ELF-1 (cell line): ENCODE data around the gene LILRB3.
"Not testable (repeated sequence)": the region's sequence is repeated elsewhere in the genome, so short reads cannot be mapped to it uniquely, and the experiment has no call there.

Experiments
- DNase-seq: peaks from one replicate; pipeline ENCODE4 v3.0.0-alpha.2; 2016; ENCODE audit warnings: low read depth, low spot score

The LILRB3 gene

DNA sequence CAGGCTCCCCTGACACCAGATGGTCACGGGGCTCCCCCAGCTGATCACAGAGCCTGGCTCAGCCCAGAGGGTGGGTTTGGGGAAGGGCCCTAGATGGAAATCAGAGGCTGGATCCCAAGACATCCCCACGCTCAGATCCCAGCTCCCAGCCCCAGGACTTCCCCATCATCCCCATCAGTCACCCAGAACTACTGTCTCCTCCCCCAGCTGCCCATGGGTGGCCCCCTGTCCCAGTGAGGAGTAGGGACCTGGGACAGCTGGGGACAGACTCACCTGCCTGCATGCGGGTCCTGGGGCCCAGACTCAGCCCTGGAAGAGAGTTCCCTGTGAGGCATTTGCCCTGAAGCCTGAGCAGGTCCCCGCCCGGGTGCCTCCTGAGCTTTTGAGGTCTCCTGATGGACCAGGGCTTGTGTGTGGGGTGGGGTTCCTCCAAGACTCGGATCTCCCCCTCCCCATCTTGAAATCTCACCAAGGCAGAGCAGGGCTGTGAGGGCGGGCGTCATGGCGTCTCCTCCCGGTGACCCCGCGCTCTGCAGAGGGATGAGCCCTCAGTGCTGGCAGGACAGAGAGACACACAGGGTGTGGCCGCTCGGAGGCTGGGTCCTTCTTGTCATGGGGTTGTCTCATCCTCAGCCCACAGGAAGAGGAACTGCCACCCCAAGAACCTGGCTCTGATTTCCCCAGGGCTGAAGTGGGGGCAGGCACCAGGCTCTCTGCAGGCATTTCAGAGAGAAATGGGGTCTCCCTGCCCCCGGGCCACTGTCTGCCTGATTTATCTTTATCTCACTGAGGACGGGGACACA is at the start of gene LILRB3:
Gene LILRB3 (minus strand): TSS at position 534 of the 803 bp plus-strand sequence. CDS start 31 bp downstream, at position 503.
- not testable (repeated sequence) for DNase-seq

DNA sequence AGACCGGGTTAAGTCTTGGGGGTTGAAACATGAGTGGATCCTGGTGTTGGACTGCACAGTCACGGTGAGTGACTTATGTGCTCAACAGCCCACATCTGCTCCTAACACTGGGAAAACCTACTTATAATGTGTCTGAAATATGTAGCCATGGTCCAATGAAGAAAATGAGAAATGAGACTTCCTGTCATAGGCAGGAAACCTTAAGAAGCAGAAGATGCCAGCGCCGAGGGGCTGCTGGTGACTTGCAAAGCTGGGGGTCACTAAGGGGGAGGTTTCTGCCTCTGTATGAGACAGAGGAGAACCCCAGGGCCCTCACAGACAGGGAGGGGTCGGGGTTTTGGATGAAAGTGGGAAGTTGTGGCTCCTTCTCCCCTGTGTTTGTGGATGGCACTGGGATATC is 49.4 kb upstream of the LILRB3 start:
- DNase-seq: not testable (repeated sequence)

DNA sequence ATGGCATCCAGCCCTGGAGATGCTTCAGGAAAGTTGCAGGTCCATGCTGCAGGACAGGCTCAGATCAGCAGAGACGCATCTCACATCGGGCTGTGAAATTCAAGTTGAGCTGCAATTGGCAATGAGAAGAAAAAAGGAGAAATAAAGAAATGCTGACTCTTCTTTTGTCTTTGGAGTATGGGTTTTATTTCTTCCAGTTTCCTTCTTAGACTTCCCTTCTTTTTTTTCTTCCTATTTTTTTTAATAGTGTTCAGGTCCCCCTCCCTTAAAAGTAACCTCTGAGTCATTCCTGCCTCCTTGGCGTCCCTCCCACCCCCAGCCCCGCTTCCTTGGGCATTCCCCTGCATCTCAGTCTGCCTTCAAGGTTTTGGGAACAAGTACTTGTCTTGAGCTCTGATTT is 48.8 kb upstream of the LILRB3 start:
- not testable (repeated sequence) for DNase-seq

GRCh38 chr19:54271106-54271505 is 48.3 kb upstream of the LILRB3 start:
- no peak for DNase-seq

DNA sequence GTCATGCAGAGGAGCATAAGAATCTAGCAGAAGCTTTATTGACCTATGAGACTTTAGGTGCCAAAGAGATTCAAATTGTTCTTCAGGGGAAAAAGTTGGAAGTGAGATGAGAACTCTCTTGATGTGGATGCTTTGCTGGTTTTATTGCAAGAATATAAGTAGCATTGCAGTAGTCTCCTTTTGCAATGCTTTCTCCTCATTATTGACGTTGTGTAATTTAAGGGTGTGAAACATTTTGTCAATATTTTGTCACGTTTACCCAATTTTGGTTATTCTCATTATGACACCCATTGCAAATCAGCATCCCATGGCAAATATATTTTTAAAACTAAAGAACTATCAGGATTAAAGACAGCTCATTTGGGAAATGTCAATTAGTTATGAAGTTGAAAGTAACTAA is 46.1 kb upstream of the LILRB3 start:
- no peak for DNase-seq

GRCh38 chr19:54266133-54266532 is 43.3 kb upstream of the LILRB3 start:
- DNase-seq: peak; percentile 90

GRCh38 chr19:54262470-54262869 is 39.7 kb upstream of the LILRB3 start:
- DNase-seq: no peak

GRCh38 chr19:54262066-54262465 is 39.3 kb upstream of the LILRB3 start:
- no peak for DNase-seq

DNA sequence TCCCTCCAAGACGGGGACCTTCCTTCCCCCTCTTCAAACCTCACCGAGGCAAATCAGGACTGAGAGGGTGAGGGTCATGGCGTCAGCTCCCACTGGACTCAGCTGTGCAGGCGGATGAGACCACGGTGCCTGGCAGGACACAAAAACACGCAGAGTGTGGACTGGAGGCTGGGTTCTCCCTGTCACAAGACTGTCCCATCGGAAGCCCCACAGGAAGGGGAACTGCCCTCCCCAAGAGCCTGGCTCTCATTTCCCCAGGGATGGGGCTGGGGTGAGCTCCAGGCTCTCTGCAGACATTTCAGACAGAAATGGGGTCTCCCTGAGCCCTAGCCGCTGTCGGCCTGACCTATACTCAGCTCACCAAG is 34.3 kb upstream of the LILRB3 start, which contains the start of gene LILRB5:
Gene LILRB5 (minus strand): TSS at position 158 of the 365 bp plus-strand sequence. CDS start 80 bp downstream, at position 78.
- no peak for DNase-seq

DNA sequence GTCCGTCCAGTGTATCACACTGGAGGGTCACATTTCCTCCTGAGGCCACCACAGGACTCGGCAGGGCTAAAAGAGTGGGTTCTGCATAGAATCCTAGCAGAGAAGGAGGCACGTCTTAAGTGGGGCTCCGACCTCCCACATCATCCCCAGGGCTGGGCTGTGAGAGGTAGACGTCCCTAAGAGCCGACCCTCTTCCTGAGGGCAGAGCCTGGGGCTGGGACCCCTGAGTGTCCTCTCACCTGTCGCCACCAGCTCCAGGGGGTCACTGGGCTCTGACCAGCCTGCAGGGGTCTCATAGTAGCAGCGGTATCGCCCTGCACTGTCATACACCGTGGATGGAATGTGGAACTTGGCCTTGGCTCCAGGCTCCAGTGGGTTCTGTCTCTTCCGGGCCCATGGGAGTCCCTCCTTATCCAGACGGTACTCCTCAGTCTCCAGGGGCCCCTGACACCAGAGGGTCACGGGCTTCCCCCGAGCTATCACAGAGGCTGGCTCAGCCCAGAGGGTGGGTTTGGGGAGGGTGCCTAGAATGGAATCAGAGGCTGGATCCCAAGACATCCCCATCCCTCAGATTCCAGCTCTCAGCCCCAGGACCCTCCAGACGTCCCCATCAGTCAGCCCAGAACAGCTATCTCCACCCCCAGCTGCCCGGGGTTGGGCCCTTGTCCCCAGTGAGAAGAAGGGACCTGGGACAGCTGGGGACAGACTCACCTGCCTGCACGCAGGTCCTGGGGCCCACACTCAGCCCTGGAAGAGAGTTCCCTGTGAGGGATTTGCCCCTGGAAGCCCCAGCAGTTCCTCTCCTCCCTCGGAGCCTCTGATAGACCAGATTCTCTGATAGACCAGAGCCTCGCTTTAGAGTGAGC is 33.7 kb upstream of the LILRB3 start:
- DNase-seq: no peak

DNA sequence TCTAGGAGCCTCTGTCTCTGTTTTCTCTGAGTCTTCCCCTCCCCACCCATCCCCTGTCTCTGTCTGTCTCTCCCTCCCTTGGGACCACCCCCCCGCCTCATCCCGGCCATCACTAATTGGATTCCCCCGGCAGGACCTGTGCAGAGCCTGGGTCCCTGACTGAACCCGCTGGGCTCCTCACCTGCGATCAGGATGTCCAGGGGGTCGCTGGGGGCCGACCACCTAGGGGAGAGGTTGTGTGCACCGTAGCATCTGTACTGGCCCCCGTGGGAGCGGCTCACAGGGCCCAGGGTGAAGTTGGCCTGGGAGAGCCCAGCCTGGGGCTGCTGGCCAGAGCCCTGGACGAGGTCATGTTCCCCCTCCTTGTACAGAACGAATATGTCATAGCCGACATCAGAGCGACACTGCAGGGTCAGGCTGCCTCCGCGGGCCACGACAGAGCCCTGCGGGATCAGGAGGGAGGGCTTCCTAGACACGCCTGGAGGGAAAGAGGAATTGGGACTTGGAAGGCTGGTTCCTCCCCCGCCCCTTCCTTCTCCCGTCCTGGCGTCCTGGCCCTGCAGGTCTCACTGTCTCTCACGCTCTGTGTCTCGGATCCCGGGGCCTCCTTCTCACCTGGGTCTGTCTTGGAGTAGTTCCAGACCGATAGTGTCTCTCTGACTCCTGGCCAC is 32.4 kb upstream of the LILRB3 start:
- DNase-seq: no peak

GRCh38 chr19:54254195-54254906 is 31.5 kb upstream of the LILRB3 start:
- DNase-seq: no peak

GRCh38 chr19:54253331-54254194 is 30.8 kb upstream of the LILRB3 start:
- no peak for DNase-seq

GRCh38 chr19:54252845-54253244 is 30.0 kb upstream of the LILRB3 start:
- no peak for DNase-seq

GRCh38 chr19:54252243-54252642 is 29.4 kb upstream of the LILRB3 start:
- no peak for DNase-seq

DNA sequence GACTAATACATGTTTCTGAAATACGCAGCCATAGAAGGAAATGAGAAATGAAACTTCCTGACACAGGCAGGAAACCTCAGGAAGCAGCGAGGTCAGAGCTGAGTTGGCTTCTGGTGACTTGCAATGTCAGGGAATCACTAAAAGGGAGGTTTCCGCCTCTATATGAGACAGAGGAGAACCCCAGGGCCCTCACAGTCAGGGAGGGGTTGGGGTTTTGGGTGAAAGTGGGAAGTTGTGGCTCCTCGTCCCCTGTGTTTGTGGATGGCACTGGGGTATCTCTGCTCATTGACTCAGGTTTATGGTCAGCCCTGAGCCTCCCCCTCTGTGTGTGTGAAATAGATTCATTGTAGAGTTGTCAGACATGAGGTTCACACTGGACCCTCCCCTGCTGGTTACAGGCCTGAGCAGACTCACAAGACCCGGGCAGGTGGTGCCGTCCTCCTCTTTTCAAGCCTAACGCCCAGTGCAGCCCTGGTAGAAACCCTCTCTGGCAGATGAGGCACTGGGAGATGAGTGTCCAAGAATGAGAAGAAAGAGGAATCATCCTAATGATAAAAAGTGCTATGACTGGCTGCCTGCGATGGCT is 25.3 kb upstream of the LILRB3 start:
- DNase-seq: no peak

DNA sequence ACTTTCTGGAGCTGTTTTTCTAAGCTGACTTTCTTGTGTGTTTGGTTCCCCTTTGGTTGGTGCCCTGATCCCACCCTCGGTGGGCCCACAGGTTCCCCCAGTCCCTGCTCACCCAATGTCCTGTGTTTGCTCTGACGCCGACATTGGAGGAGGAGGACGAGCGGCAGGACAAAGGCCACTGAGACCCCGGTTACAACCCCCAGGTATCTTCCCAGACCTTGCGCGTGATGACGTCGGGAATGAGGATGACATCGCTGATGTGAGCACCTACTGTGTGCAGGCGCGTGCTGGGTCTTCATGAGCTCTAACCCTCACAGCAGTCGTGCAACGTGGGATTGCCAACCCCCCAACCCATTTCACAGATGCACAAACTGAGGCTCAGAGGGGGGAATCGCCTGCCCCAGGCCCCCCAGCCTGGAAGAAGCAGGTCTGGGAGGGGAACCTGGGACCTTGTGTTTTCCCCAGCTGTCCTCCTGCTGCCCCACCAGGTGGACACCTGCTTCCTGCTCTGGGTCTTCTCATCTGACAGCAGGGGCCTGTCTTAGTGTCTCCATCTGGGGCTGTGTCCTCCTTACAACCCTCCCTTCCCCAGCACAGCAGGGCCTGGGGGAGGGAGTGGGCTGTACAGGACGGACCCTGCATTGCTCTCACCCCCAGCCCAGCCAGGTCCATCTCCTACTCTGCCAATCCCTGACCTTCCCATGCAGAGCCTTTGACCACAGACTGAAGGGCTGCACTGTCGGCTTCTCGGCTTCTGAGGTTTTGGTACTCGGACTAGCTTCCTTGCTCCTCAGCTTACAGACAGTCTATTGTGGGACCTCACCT is 24.5 kb upstream of the LILRB3 start:
- no peak for DNase-seq

- no peak for DNase-seq
These were observed 23.1 kb upstream of the LILRB3 start for GRCh38 chr19:54245936-54246335.

DNA sequence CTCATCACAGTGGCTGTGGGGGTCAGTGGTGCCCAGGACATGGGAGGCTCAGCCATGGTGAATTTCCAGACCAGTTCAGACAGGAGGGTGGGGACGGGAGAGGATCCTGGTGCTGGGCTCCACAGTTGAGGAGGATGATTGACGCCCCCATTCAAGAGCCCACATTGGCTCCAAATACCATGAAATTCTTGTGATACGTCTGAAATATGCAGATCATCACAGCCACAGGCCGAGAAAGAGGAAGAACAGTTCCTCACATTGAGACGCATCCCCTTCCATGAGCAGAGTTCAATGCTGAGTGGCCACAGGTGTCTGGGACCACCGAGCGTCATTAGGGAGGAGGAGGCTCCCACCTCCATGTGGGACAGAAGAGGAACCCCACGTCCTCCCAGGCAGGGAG is 21.0 kb upstream of the LILRB3 start:
- DNase-seq: not testable (repeated sequence)
